ENCODE data around the gene OVOL1. TPM values are rescaled to one million over a fixed set of nuclear protein-coding genes. Genes with fewer than 3 reads are reported as not detected.

The OVOL1 gene
- total RNA-seq, 2 experiments from 2014 or later, result 0.20 to 0.52 TPM

GRCh38 chr11:65778901-65779668 is 7.8 kb upstream of the OVOL1 start:
- H3K4me1 Mint-ChIP-seq (ENCODE audit: low read depth), result peaks cover 10% of the 10 kb centered on the region
- Histone ChIP-seq H3K9me3 (ENCODE audit: control insufficient read depth in 1 of 2, insufficient read depth in 1 of 2, low read length in 2 of 2) (no peaks in the 10 kb centered on the region), H3K36me3 (ENCODE audit: insufficient read depth, low read length) (peaks cover 16% of the 10 kb centered on the region), H3K27me3 (ENCODE audit: control insufficient read depth in 1 of 2, insufficient read depth in 2 of 2, low read length in 2 of 2) (no peaks in the 10 kb centered on the region), H3K27ac (ENCODE audit: low read depth in 1 of 2, low read length in 2 of 2) (no peak overlapping the region), H3K4me3 (ENCODE audit: low read length) (peak overlapping the region; percentile 92), H3K4me1 (ENCODE audit: insufficient read depth, low read length) (peaks cover 41% of the 10 kb centered on the region)
- ATAC-seq (ENCODE audit: poor library complexity) (no peak), DNase-seq (peak in 2 of 14 experiments; percentile 31 to 42)
- no peak for TF ChIP-seq CTCF (IDR thresholded peaks at IDR 0.05)
- H3K9me3 Mint-ChIP-seq, result no peaks in the 10 kb centered on the region
- CTCF ChIA-PET, result interaction anchor here (0.6 to 2.9 kb wide), 25 partner anchors 9 to 223 kb away, joined by 3 to 40 read pairs (median 5); partner anchors contain the start of genes BANF1, CCDC85B, FIBP and KAT5
- H3K27me3 Mint-ChIP-seq, result peaks cover 3% of the 10 kb centered on the region
- peak overlapping the region; percentile 66 for H3K4me3 Mint-ChIP-seq
- H3K27ac Mint-ChIP-seq, result no peak overlapping the region
- peaks cover 8% of the 10 kb centered on the region for H3K36me3 Mint-ChIP-seq (ENCODE audit: low read depth)
- POLR2A ChIA-PET, result interaction anchor here (0.6 to 2.6 kb wide), 12 partner anchors 9 to 273 kb away, joined by 3 to 17 read pairs (median 4); partner anchors contain the start of genes CCDC85B, FIBP, KAT5 and RNASEH2C
- intact Hi-C loops (cut with DNase I, micrococcal nuclease), result no loop called here

GRCh38 chr11:65779669-65779918 is 7.3 kb upstream of the OVOL1 start:
- intact Hi-C loops (cut with DNase I, micrococcal nuclease), result no loop called here
- peak overlapping the region; percentile 92 for H3K4me3 ChIP-seq (ENCODE audit: low read length)
- POLR2A ChIA-PET, result interaction anchor here (0.6 to 2.6 kb wide), 12 partner anchors 9 to 273 kb away, joined by 3 to 17 read pairs (median 4); partner anchors contain the start of genes CCDC85B, FIBP, KAT5 and RNASEH2C

More at GRCh38 chr11:65779669-65779918, 7.3 kb upstream of the OVOL1 start:
- no peak for TF ChIP-seq CTCF (IDR thresholded peaks at IDR 0.05)
- Mint-ChIP-seq H3K27ac (peak overlapping the region; percentile 56), H3K36me3 (ENCODE audit: low read depth) (peaks cover 8% of the 10 kb centered on the region), H3K4me3 (peak overlapping the region; percentile 88), H3K4me1 (ENCODE audit: low read depth) (peaks cover 14% of the 10 kb centered on the region), H3K27me3 (peaks cover 8% of the 10 kb centered on the region), H3K9me3 (no peaks in the 10 kb centered on the region)
- CTCF ChIA-PET, result interaction anchor here (0.6 to 2.9 kb wide), 26 partner anchors 9 to 223 kb away, joined by 3 to 40 read pairs (median 5); partner anchors contain the start of genes BANF1, CCDC85B, FIBP and KAT5
- no peaks in the 10 kb centered on the region for H3K27me3 ChIP-seq (ENCODE audit: control insufficient read depth in 1 of 2, insufficient read depth in 2 of 2, low read length in 2 of 2)
- H3K4me1 ChIP-seq (ENCODE audit: insufficient read depth, low read length), result peaks cover 42% of the 10 kb centered on the region
- H3K27ac ChIP-seq (ENCODE audit: low read depth in 1 of 2, low read length in 2 of 2), result no peak overlapping the region
- no peak for ATAC-seq (ENCODE audit: poor library complexity)
- no peaks in the 10 kb centered on the region for H3K9me3 ChIP-seq (ENCODE audit: control insufficient read depth in 1 of 2, insufficient read depth in 1 of 2, low read length in 2 of 2)
- H3K36me3 ChIP-seq (ENCODE audit: insufficient read depth, low read length), result peaks cover 16% of the 10 kb centered on the region
- DNase-seq, result no peak

All from CD4-positive, alpha-beta T cell (primary cell).